ENCODE measurements around the gene SLC35F3. TPM values are rescaled to one million over a fixed set of nuclear protein-coding genes. Genes with fewer than 3 reads are reported as not detected.

The SLC35F3 gene
- total and polyA plus RNA-seq, 2 donors from 2014 or later, result 0.41 to 0.66 TPM

GRCh38 chr1:234309243-234309597 lies 404.7 kb downstream of the SLC35F3 start:
- no peak overlapping the region for H3K9ac ChIP-seq (ENCODE audit: low read length in 3 of 3)

GRCh38 chr1:234309598-234310459 lies 405.4 kb downstream of the SLC35F3 start:
- Histone ChIP-seq H3K4me1 (ENCODE audit: control insufficient read depth in 2 of 3, insufficient read depth in 2 of 3, low read depth in 1 of 3, low read length in 3 of 3) (no peaks in the 10 kb centered on the region), H3K27me3 (ENCODE audit: control insufficient read depth, insufficient read depth, low read length) (no peaks in the 10 kb centered on the region), H3K27ac (ENCODE audit: low read depth in 2 of 2, low read length in 2 of 2) (no peak overlapping the region), H3K9me3 (ENCODE audit: control insufficient read depth in 2 of 3, insufficient read depth in 1 of 3, low read length in 3 of 3) (no peaks in the 10 kb centered on the region), H3K9ac (ENCODE audit: low read length in 3 of 3) (no peak overlapping the region), H3K4me3 (ENCODE audit: low read length in 3 of 3) (no peak overlapping the region), H3K36me3 (ENCODE audit: control insufficient read depth in 2 of 3, insufficient read depth in 3 of 3, low read length in 3 of 3) (no peaks in the 10 kb centered on the region)
- FAIRE-seq (no peak), DNase-seq (peak in 4 of 5 donors; percentile 66 to 74 (median 70))
- intact Hi-C loops (cut with DNase I), result no loop called here
- TF ChIP-seq, protein P1, sequence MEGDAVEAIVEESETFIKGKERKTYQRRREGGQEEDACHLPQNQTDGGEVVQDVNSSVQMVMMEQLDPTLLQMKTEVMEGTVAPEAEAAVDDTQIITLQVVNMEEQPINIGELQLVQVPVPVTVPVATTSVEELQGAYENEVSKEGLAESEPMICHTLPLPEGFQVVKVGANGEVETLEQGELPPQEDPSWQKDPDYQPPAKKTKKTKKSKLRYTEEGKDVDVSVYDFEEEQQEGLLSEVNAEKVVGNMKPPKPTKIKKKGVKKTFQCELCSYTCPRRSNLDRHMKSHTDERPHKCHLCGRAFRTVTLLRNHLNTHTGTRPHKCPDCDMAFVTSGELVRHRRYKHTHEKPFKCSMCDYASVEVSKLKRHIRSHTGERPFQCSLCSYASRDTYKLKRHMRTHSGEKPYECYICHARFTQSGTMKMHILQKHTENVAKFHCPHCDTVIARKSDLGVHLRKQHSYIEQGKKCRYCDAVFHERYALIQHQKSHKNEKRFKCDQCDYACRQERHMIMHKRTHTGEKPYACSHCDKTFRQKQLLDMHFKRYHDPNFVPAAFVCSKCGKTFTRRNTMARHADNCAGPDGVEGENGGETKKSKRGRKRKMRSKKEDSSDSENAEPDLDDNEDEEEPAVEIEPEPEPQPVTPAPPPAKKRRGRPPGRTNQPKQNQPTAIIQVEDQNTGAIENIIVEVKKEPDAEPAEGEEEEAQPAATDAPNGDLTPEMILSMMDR (IDR thresholded peaks at IDR 0.05; ENCODE audit: borderline replicate concordance, extremely low read depth, insufficient read depth), result peak; percentile 67

More at GRCh38 chr1:234309243-234309597, 404.7 kb downstream of the SLC35F3 start:
- intact Hi-C loops (cut with DNase I), result no loop called here
- H3K27me3 ChIP-seq (ENCODE audit: control insufficient read depth, insufficient read depth, low read length), result no peaks in the 10 kb centered on the region
- H3K36me3 ChIP-seq (ENCODE audit: control insufficient read depth in 2 of 3, insufficient read depth in 3 of 3, low read length in 3 of 3), result no peaks in the 10 kb centered on the region
- DNase-seq (no peak), FAIRE-seq (no peak)
- TF ChIP-seq, protein P1 (IDR thresholded peaks at IDR 0.05; ENCODE audit: borderline replicate concordance, extremely low read depth, insufficient read depth), result no peak
- no peak overlapping the region for H3K27ac ChIP-seq (ENCODE audit: low read depth in 2 of 2, low read length in 2 of 2)
- H3K4me3 ChIP-seq (ENCODE audit: low read length in 3 of 3), result no peak overlapping the region
- H3K9me3 ChIP-seq (ENCODE audit: control insufficient read depth in 2 of 3, insufficient read depth in 1 of 3, low read length in 3 of 3), result no peaks in the 10 kb centered on the region
- no peaks in the 10 kb centered on the region for H3K4me1 ChIP-seq (ENCODE audit: control insufficient read depth in 2 of 3, insufficient read depth in 2 of 3, low read depth in 1 of 3, low read length in 3 of 3)

DNA sequence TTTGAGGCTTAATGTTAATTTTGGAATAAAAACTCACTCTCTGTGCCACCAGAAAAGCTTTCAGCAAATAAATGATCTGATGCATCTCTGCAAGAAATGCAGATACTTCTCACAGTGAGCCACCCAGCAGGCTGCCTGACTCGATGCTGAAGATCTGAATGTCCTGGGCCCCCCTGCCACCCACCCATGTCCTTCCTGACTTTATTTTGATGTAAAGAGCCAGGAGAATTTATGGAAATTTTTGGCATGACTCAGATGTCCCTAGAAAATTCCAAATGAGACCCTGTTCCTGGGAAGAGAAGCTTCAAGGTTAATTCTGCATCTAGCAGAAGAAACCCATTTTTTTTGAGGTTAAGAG lies 406.0 kb downstream of the SLC35F3 start:
- Histone ChIP-seq H3K36me3 (ENCODE audit: control insufficient read depth in 2 of 3, insufficient read depth in 3 of 3, low read length in 3 of 3) (no peaks in the 10 kb centered on the region), H3K27ac (ENCODE audit: low read depth in 2 of 2, low read length in 2 of 2) (no peak overlapping the region), H3K9ac (ENCODE audit: low read length in 3 of 3) (no peak overlapping the region), H3K4me3 (ENCODE audit: low read length in 3 of 3) (no peak overlapping the region), H3K4me1 (ENCODE audit: control insufficient read depth in 2 of 3, insufficient read depth in 2 of 3, low read depth in 1 of 3, low read length in 3 of 3) (no peaks in the 10 kb centered on the region), H3K27me3 (ENCODE audit: control insufficient read depth, insufficient read depth, low read length) (no peaks in the 10 kb centered on the region), H3K9me3 (ENCODE audit: control insufficient read depth in 2 of 3, insufficient read depth in 1 of 3, low read length in 3 of 3) (no peaks in the 10 kb centered on the region)
- FAIRE-seq (no peak), DNase-seq (no peak)
- intact Hi-C loops (cut with DNase I), result no loop called here
- TF ChIP-seq, protein P1 (IDR thresholded peaks at IDR 0.05; ENCODE audit: borderline replicate concordance, extremely low read depth, insufficient read depth), result no peak

Measured in kidney (tissue), 14 donors.